GM21825 (cell line): Measurements from ENCODE around the gene SCYL3.

Experiments used
- ATAC-seq: cut with Tn5 transposase; IDR thresholded peaks from one replicate; pipeline ENCODE4 v1.9.1; 2021; ENCODE audit warnings: mild to moderate bottlenecking, moderate library complexity; ENCODE audit not compliant: unreplicated experiment

The SCYL3 gene

DNA sequence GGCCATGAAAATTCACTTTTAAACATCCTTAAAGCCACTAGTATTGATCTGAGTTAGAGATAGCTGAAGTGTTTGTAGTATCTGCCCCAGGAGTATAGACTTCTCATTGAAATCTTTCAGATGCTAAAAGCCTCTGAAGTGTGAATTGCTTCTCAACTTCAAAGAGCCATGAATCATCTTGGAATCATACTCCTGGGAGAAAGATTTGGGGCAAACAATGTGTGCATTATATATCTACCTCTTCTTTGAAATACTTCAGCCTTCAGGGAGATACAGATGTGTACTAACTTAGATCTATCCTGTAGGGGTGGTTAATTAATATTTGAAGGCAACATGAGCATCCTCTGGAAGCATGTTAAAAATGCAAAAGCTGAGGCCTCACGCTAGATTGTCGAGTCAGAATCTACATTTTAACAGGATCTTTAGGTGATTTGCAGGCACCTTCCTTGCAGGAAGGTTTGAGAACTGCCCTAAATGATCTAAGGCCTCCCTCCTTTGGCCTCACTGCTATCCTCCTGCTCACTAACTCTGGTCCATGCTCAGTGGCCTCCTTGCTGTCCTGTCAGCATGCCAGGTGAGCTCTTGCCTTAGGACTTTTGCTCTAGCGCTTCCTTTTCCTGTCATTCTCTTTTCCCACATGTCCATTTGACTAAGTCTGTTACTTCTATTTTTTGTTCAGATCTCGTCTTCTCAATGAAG lies 6.0 kb upstream of the SCYL3 start:
- no peak for ATAC-seq

GRCh38 chr1:169896013-169896412 lies 2.3 kb upstream of the SCYL3 start:
- no peak for ATAC-seq

- ATAC-seq = no peak
Observed at GRCh38 chr1:169894424-169895145, 889 bp upstream of the SCYL3 start.

GRCh38 chr1:169892927-169893644 lies 610 bp downstream of the SCYL3 start:
- no peak for ATAC-seq

DNA sequence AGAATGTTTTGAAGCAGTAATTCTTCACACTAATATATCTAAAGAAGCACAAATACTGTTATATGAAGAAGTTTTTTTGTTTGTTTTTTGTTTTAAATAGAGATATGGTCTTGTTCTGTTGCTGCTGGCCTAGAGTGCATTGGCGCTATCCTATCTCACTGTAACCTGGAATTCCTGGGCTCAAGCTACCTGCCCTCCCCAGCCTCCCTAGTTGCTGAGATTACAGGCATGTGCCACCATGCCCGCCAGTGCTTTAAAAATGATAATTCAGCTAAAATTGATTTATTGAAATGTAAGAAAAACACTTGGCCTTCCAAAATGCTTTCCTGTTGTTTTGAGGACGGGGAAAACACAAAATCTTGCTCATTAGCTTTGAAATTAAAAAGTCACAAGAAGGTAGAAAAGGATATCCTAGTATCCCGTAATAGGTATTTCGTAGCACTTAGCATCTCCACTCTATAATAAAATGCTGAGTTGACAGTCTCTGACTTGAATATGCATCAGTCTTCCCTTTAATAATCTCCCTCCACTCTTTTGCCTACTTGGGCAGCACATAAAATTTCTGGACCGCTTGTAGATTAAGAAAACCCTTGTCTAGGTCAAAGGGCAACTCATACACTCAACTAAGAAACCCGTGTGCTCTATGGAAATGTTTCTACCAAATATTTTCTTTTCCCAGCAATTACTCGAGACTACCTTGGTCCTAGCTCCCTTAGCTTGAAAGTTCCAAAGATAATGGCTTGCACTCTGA lies 1.3 kb downstream of the SCYL3 start:
- ATAC-seq = no peak

- no peak for ATAC-seq
Observed at GRCh38 chr1:169891539-169891885, 2.2 kb downstream of the SCYL3 start.

DNA sequence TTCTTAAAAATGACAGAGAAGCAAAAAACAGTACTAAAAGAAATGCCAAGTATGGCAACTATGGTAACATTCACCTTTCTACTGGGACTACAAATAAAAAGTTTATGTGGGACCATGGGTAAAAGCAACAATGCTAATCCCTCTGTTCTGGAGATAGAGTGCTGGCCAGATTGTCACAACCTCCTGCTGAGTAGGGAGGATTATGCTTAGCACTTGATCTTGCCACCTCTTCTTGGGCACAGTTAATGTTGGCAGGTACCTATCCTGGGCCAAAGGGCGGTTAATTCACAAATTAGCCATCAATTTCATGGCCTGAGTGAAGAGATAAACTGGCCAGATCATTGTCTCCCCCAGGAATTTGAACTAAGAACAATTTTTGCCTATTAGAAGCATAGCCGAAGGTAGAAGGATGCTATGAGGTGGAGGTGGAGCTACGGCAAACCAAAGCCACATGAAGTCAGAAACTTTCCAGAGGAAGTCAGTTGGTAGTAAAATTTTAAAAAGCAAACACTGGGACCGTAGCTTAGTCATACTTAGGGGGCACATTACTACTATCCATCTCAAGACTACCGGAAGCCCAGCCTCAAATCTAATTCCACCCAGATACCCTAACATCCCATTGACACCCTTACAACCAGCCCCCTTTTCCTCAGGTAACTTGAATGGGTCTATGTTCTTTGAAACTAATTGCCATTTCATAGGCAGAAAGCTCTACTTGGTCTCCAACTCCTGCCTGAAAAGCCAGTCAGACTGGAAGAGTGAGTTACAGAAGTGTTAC lies 2.7 kb downstream of the SCYL3 start:
- peak; percentile 18 for ATAC-seq

GRCh38 chr1:169889871-169890270 lies 3.8 kb downstream of the SCYL3 start:
- ATAC-seq = no peak

DNA sequence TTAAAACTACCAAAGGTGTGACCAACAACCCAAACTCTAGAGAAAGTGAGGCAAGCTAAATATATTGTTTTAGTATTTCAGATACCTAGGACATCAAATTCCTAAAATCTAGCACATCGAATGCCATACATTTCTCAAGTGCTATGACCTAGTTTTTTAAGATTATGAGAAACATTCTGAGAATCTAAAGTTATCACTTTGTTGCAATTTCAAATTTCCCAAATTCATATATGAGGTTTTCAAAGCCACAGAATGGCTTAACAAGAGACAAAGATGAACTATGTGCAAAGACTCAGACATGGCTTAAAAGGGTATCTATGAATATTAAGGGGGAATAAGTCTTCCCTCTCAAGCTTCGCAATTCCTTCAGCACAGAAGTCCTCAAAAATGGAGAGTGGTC lies 6.8 kb downstream of the SCYL3 start:
- ATAC-seq = no peak

- ATAC-seq = no peak
Observed at GRCh38 chr1:169886422-169886821, 7.3 kb downstream of the SCYL3 start.

GRCh38 chr1:169885207-169885606 lies 8.5 kb downstream of the SCYL3 start:
- ATAC-seq = no peak

GRCh38 chr1:169884634-169885033 lies 9.1 kb downstream of the SCYL3 start:
- no peak for ATAC-seq

DNA sequence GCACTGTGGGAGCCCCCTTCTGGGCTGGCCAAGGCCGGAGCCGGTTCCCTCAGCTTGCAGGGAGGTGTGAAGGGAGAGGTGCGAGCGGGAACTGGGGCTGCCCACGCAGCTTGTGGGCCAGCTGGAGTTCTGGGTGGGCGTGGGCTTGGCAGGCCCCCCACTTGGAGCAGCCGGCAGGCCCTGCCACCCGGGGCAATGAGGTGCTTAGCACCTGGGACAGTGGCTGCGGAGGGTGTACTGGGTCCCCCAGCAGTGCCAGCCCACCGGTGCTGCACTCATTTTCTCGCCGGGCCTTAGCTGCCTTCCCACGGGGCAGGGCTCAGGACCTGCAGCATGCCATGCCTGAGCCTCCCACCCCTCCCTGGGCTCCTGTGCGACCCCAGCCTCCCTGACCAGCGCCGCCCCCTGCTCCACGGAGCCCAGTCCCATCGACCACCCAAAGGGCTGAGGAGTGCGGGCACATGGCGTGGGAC lies 11.6 kb downstream of the SCYL3 start:
- no peak for ATAC-seq

GRCh38 chr1:169879034-169879840 lies 14.5 kb downstream of the SCYL3 start:
- ATAC-seq = no peak

DNA sequence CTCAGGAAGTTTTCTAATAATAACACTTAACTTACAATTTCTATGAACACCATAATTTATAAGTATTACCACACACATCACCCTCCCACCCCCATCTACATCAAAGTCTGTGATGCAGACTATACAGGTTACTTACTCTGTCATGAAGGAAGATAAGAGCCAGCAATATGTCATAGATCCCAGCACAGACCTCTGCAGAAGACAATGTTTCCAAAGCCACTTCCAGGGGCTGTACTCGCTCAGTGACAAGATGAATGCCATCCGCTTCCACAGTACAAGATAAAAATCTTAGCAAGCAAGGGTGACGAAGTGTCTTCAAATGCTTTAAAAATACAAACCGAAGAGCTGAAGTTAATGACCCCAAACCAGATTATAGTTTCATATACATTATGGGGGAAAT lies 15.2 kb downstream of the SCYL3 start:
- ATAC-seq = no peak

DNA sequence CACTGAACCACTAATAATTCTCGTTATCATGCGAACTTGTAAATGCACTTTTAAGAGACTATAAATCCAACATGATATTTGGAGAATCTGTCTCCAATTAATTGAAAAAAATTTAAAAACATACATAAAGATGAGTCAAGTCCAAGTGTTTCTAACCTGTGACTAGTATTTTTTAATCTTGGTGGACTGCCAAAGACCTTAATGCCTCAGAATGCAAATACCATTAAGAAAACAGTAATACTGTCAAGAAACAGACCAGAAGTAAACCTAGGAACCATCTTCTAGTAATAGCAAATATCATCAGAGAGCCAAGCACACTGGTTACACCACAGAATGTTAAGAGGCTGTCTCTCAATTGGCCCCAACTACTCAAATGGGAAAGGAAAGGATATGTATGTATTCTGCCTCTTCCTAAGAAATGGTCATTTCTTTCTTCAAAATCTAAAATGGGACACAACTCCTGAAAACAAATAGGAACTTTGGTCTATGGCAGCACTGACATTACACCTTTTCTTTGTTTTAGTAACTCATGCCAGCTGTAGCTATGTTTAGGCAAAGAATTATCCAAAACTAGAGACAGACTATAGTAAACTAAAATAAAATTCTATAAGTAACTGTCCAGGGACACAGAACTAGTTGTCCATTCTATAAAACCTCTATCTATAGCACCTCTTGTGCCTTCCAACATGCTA lies 15.8 kb downstream of the SCYL3 start:
- ATAC-seq = no peak

DNA sequence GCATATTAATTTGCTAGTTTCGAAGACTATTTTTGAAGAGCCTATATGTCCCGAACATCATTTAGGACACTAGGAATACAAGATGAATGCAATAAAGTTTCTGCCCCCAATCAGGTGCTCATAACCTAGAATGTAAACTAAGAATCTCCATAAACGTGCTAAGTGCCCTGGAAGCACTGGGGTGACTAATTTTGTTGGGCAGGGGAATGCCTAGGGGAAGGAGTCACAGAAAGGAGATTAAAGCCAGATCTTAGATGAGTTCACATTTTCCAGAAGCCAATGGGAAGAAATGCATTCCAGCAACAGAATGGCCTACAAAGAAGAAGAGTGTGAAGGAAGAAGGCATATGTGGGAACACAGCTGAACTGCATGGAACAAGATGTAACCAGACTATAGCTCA lies 19.5 kb downstream of the SCYL3 start:
- no peak for ATAC-seq

- ATAC-seq = no peak
Observed at GRCh38 chr1:169873582-169874199, 20.0 kb downstream of the SCYL3 start.

DNA sequence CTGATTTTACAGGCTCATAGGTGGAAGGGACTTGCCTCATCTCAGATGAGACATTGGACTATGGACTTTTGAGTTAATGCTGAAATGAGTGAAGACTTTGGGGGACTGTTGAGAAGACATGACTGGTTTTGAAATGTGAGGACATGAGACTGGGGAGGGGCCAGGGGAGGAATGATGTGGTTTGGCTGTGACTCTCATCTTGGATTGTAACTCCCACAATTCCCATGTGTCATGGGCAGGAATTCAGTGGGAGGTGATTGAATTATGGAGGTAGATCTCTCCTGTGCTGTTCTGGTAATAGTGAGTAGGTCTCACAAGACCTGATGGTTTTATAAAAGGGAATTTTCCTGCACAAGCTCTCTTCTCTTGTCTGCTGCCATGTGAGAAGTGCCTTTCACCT lies 20.8 kb downstream of the SCYL3 start:
- no peak for ATAC-seq
